K562 (cell line): ENCODE results near the gene KCNN3. TPM values are rescaled to one million over a fixed set of nuclear protein-coding genes. Genes with fewer than 3 reads are reported as not detected.
A peak's percentile ranks its signal among the peaks of the same experiment; 100 is the strongest.

ENCODE experiments used
- ATAC-seq: fragments of 200-7000 bp; cut with Tn5 transposase; 3 replicates; pipeline ENCODE4 v1.9.1; 2020; ENCODE audit warnings: moderate library complexity
- BruUV-seq: library from RNA; stranded (reverse); fragments of 400-500 nt; replicated peaks from 2 replicates; lab custom pipeline; 2021; lab: Mats Ljungman, UMichigan
- CTCF ChIA-PET: fragments of 300-600 bp; formaldehyde crosslinking; extraction: SDS; loops from one replicate; lab custom pipeline; 2021; ENCODE audit warnings: low intra/inter-chr PET ratio; lab: Yijun Ruan, JAX
- POLR2A ChIA-PET: fragments of 300-600, 350-650 bp; sonication (Branson Sonifier 250); formaldehyde crosslinking; extraction: SDS; loops from one replicate; lab custom pipeline; 2021; ENCODE audit warnings: antibody characterized with exemption, inconsistent platforms; lab: Yijun Ruan, JAX
- DNase-seq, 4 experiments: peaks; one replicate each; pipeline versions ENCODE4 v3.0.0 to v3.0.0-alpha.2; 2011 to 2018; ENCODE audit warnings: low spot score in 3 of 4, mixed read lengths in 3 of 4; ENCODE audit errors: extremely low read depth in 1 of 4
- FAIRE-seq: peaks from 2 replicates; lab custom pipeline; 2011; peaks lifted over from hg19 to GRCh38; lab: Jason Lieb, UNC
- H2AFZ ChIP-seq: 2 replicates; pipeline ENCODE4 v1.6.0; 2011; ENCODE audit warnings: low read depth, low read length, control low read depth, inconsistent platforms
- H3K27ac ChIP-seq: fragments of 200-600 bp; 3 replicates; pipeline ENCODE4 v1.8.0; 2011; ENCODE audit warnings: low read depth, mild to moderate bottlenecking, control low read depth, inconsistent platforms, low read length, moderate library complexity, mixed read lengths; ENCODE audit errors: extremely low read depth
- H3K27me3 ChIP-seq, 2 experiments: fragments of 300-600 bp in 1 of 2; 2 replicates in 1 of 2; 3 replicates in 1 of 2; pipeline versions ENCODE4 v1.6.0 to v1.8.0; 2011; ENCODE audit warnings: inconsistent platforms in 2 of 2, low read length in 2 of 2, mild to moderate bottlenecking in 1 of 2, mixed read lengths in 1 of 2, moderate library complexity in 1 of 2; ENCODE audit not compliant: control insufficient read depth in 2 of 2, insufficient read depth in 2 of 2
- H3K36me3 ChIP-seq: fragments of 300-600 bp; 3 replicates; pipeline ENCODE4 v1.8.0; 2011; ENCODE audit warnings: mild to moderate bottlenecking, low read length, inconsistent platforms; ENCODE audit not compliant: control insufficient read depth, insufficient read depth
- H3K4me1 ChIP-seq, 2 experiments: fragments of 200-600 bp in 1 of 2; replicated peaks in 1 of 2; 2 replicates in 1 of 2; 3 replicates in 1 of 2; pipeline versions ENCODE4 v1.5.1 to v1.8.0; 2011; ENCODE audit warnings: inconsistent platforms in 2 of 2, low read length in 2 of 2, mild to moderate bottlenecking in 1 of 2, mixed read lengths in 1 of 2, moderate library complexity in 1 of 2; ENCODE audit not compliant: control insufficient read depth in 2 of 2, insufficient read depth in 2 of 2
- H3K4me2 ChIP-seq: 2 replicates; pipeline ENCODE4 v1.6.1; 2011; ENCODE audit warnings: low read length, control low read depth, inconsistent platforms, mixed read lengths; ENCODE audit not compliant: insufficient read depth
- H3K4me3 ChIP-seq: fragments of 200-600 bp; sonication (generic), shearing (Covaris generic); 2 replicates; pipeline ENCODE4 v1.5.1; 2016; ENCODE audit warnings: control low read depth, inconsistent platforms
- H3K79me2 ChIP-seq: fragments of 200-600 bp; 3 replicates; pipeline ENCODE4 v1.8.0; 2011; ENCODE audit warnings: low read length, inconsistent platforms; ENCODE audit not compliant: control insufficient read depth, insufficient read depth
- H3K9ac ChIP-seq, 2 experiments: 2 replicates each; pipeline versions ENCODE4 v1.6.0 to v1.6.1; 2011; ENCODE audit warnings: low read depth in 2 of 2, low read length in 2 of 2, control low read depth in 1 of 2, inconsistent platforms in 1 of 2, mild to moderate bottlenecking in 1 of 2, mixed read lengths in 1 of 2; ENCODE audit not compliant: insufficient read depth in 1 of 2
- H3K9me1 ChIP-seq: one replicate; pipeline ENCODE4 v1.6.0; 2011; ENCODE audit warnings: inconsistent platforms, mild to moderate bottlenecking, low read length, moderate library complexity; ENCODE audit not compliant: control insufficient read depth, insufficient read depth
- H3K9me3 ChIP-seq: replicated peaks from 2 replicates; pipeline ENCODE4 v1.5.1; 2011; ENCODE audit warnings: low read depth, low read length, inconsistent platforms; ENCODE audit not compliant: control insufficient read depth, insufficient read depth
- H4K20me1 ChIP-seq: replicated peaks from 2 replicates; pipeline ENCODE4 v1.6.1; 2011; ENCODE audit warnings: low read length, inconsistent platforms, mixed read lengths; ENCODE audit not compliant: control insufficient read depth, insufficient read depth
- BACH1 ChIP-seq: fragments of 200-800 bp; sonication (Bioruptor generic); IDR thresholded peaks from 2 replicates; pipeline ENCODE4 v1.6.1; 2016; ENCODE audit warnings: missing genetic modification characterization, missing compliant biosample characterization
- CCAR2 ChIP-seq: fragments of 200-400 bp; formaldehyde crosslinking; IDR thresholded peaks from 2 replicates; pipeline ENCODE4 v1.6.1; 2017; ENCODE audit warnings: mild to moderate bottlenecking, low read depth, low read length
- PTRF ChIP-seq: fragments of 450-650 bp; IDR thresholded peaks from 2 replicates; pipeline ENCODE4 v1.6.1; 2016; ENCODE audit warnings: mild to moderate bottlenecking, missing genetic modification characterization, missing compliant biosample characterization
- SAFB2 ChIP-seq: fragments of 200-400 bp; formaldehyde crosslinking; IDR thresholded peaks from 2 replicates; pipeline ENCODE4 v1.6.1; 2018; ENCODE audit warnings: borderline replicate concordance, low read length, low read depth, moderate library complexity; ENCODE audit not compliant: severe bottlenecking
- SMARCA4 ChIP-seq: fragments of 450-650 bp; IDR thresholded peaks from 2 replicates; pipeline ENCODE4 v1.6.1; 2016
- SMARCC2 ChIP-seq: fragments of 450-650 bp; IDR thresholded peaks from 2 replicates; pipeline ENCODE4 v1.6.1; 2017; ENCODE audit warnings: antibody characterized with exemption, moderate library complexity, mild to moderate bottlenecking, low read depth
- SMC3 ChIP-seq: conservative IDR thresholded peaks from 2 replicates; pipeline ENCODE4 v1.6.1; 2011; ENCODE audit warnings: low read depth, low read length, improper control_type of control experiment; ENCODE audit not compliant: insufficient read depth
- SOX6 ChIP-seq: fragments of 450-650 bp; IDR thresholded peaks from 2 replicates; pipeline ENCODE4 v1.6.1; 2014; ENCODE audit warnings: mild to moderate bottlenecking
- TAF15 ChIP-seq: fragments of 200-400 bp; formaldehyde crosslinking; IDR thresholded peaks from 2 replicates; pipeline ENCODE4 v1.6.1; 2017; ENCODE audit warnings: mild to moderate bottlenecking, low read depth, low read length, moderate library complexity
- TEAD2 ChIP-seq: fragments of 450-650 bp; IDR thresholded peaks from 2 replicates; pipeline ENCODE4 v1.6.1; 2016; ENCODE audit warnings: missing genetic modification characterization, control low read depth, missing compliant biosample characterization
- TSC22D4 ChIP-seq: fragments of 450-650 bp; IDR thresholded peaks from 2 replicates; pipeline ENCODE4 v1.6.1; 2016; ENCODE audit warnings: missing genetic modification characterization, missing biosample characterization, control low read depth
- ZNF24 ChIP-seq: fragments of 450-650 bp; IDR thresholded peaks from 2 replicates; pipeline ENCODE4 v1.6.1; 2016
- ZNF586 ChIP-seq: fragments of 450-650 bp; formaldehyde crosslinking; conservative IDR thresholded peaks from 2 replicates; pipeline ENCODE4 v1.4.0; 2020; ENCODE audit warnings: mild to moderate bottlenecking, moderate library complexity
- ZNF699 ChIP-seq: fragments of 250-450 bp; sonication (Bioruptor Pico); IDR thresholded peaks from 2 replicates; pipeline ENCODE4 v1.8.0; 2021; ENCODE audit warnings: mild to moderate bottlenecking, moderate library complexity; ENCODE audit not compliant: insufficient replicate concordance
- ZNF75A ChIP-seq: fragments of 450-650 bp; formaldehyde crosslinking; IDR thresholded peaks from 2 replicates; pipeline ENCODE4 v1.4.0; 2020; ENCODE audit warnings: mild to moderate bottlenecking
- WGBS: fragments of 100-300 bp; shearing (Covaris generic); methylation state at CpG from one replicate; pipeline ENCODE4 v1.1.6; 2016; ENCODE audit warnings: low coverage, mixed read lengths; ENCODE audit not compliant: insufficient coverage; ENCODE audit errors: missing lambda C conversion rate; 5-methylcytosine and 5-hydroxymethylcytosine counted together
- in situ Hi-C: fragments of 300-500 bp; cut with MboI; formaldehyde crosslinking; loops from 4 replicates; pipeline ENCODE4 v1.15.0; 2018; ENCODE audit warnings: inconsistent platforms, mixed read lengths
- intact Hi-C: fragments of 100-400 bp; cut with micrococcal nuclease; formaldehyde crosslinking; loops from 2 replicates; pipeline ENCODE4 v1.14.2; 2022
- polyA plus RNA-seq, 8 experiments: library from polyadenylated mRNA; depleted of rRNA in 4 of 8; stranded (reverse) in 5 of 8; unstranded in 3 of 8; fragments of >200 nt; fragmentation: Nextera tagmentation in 2 of 8; fragmentation: Illumina TruSeq in 1 of 8; extraction: Ambion mirVana in 2 of 8; extraction: Trizol in 1 of 8; gene quantifications; 2 replicates each; pipeline versions ENCODE4 v1.2.1 to v1.2.3, GENCODE V29; 2011 to 2014; ENCODE audit warnings: inconsistent platforms in 1 of 8, missing spikeins in 1 of 8
- total RNA-seq, 7 experiments: library from RNA; depleted of rRNA in 6 of 7; stranded (reverse); fragments of >200 nt in 6 of 7; fragmentation: Illumina TruSeq in 2 of 7; extraction: Trizol in 2 of 7; gene quantifications; 2 replicates each; pipeline versions ENCODE4 v1.2.1 to v1.2.3, GENCODE V29; 2011 to 2021; ENCODE audit warnings: low replicate concordance in 1 of 7
- TF ChIP-seq, protein P1 (sequence below): sonication (generic); formaldehyde crosslinking; IDR thresholded peaks from 2 replicates; pipeline ENCODE4 v1.8.0; 2022; ENCODE audit warnings: mild to moderate bottlenecking, missing genetic modification reagents
- TF ChIP-seq, protein P2 (sequence below): fragments of 450-650 bp; formaldehyde crosslinking; conservative IDR thresholded peaks from 2 replicates; pipeline ENCODE4 v1.4.0; 2022; ENCODE audit warnings: mild to moderate bottlenecking, missing genetic modification characterization
- TF ChIP-seq, protein P3 (sequence below): sonication (generic); formaldehyde crosslinking; IDR thresholded peaks from 2 replicates; pipeline ENCODE4 v1.8.0; 2022; ENCODE audit warnings: missing genetic modification reagents, mild to moderate bottlenecking, moderate library complexity, borderline replicate concordance

The KCNN3 gene
- total and polyA plus RNA-seq, 9 of the 15 experiments (the other 6 are each of a cell fraction or from before 2014, with no cell fraction given) = 0.02 to 0.03 TPM; not detected in 7

DNA sequence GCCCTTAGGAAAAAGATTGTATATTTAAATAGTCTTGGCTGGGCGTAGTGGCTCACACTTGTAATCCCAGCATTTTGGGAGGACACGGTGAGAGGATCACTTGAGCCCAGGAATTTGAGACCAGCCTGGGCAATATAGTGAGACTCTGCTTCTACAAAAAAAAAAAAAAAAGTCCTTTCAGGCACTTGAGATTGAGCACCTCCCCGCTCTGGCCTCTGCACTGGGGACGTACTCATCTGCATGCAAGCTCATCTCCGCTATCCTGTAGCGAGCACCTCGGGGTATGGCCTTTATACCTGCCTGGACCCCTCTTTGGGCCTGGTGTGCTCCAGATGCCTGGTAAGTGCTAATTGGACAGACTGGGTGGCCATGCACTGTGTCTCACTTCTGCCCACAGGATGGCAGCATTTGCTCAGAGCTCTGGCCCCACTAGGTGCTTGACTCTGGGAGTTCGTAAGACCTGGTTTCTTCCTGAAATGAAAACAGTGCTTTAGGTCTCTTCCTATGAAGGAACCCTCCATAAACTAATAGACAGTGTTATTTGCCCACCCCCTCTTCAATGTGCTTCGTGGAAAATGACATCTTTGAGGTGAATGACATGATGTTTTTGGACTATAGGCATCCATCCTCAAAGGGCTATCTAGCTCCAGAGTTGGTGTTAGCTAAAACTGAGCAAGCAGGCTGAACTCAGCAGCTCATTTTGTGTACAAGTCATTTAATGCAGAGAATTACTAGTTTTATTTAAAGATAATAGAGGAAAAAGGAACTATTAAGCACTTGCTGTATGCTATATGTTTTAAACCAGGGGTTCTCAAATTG lies 200.4 kb downstream of the KCNN3 start:
- no TSS peak for BruUV-seq
- Histone ChIP-seq H3K9me1 (no peaks in the 10 kb centered on the region), H3K9ac (0 out of 4 replicates have a peak overlapping the region, but pooled peaks of 1 of the 2 experiments have one; percentile 50), H3K9me3 (no peaks in the 10 kb centered on the region), H4K20me1 (no peaks in the 10 kb centered on the region), H3K79me2 (no peaks in the 10 kb centered on the region), H3K27me3 (peaks cover 0 to 7% of the 10 kb centered on the region in 2 experiments; a peak in 1 of 5 replicates), H3K4me2 (no peak overlapping the region), H3K4me1 (no peaks in the 10 kb centered on the region; a peak in 1 of 5 replicates), H3K4me3 (no peak overlapping the region), H3K27ac (no peak overlapping the region), H3K36me3 (no peaks in the 10 kb centered on the region), H2AFZ (0 out of 2 replicates have a peak overlapping the region, but pooled peaks have one; percentile 34)
- POLR2A ChIA-PET = interaction anchor here (0.6 to 1.4 kb wide), 4 partner anchors 13 to 283 kb away, joined by 3 read pairs; no protein-coding TSS in a partner anchor
- peak; percentile 89 for FAIRE-seq
- intact Hi-C loops = loop anchor here (1.0 to 5.0 kb wide), 4 partner anchors 78 to 393 kb away; partner anchors contain the start of gene EFNA4
- ATAC-seq = peak; percentile 100
- in situ Hi-C loops = no loop called here
- CTCF ChIA-PET = interaction anchor here (0.6 to 2.1 kb wide), 7 partner anchors 88 to 415 kb away, joined by 3 to 27 read pairs (median 4); no protein-coding TSS in a partner anchor
- DNase-seq = peak; percentile 60 to 77 (median 68)
- WGBS = 8% methylated on average over 9 of the region's 9 CpGs
- TF ChIP-seq SMARCC2 (no peak), SAFB2 (no peak), ZNF24 (no peak), SOX6 (no peak), SMARCA4 (no peak), ZNF75A (no peak), TAF15 (no peak), CCAR2 (no peak), ZNF699 (CRISPR knock-in tag) (no peak), TEAD2 (tag) (no peak), PTRF (tag) (no peak), BACH1 (tag) (no peak), TSC22D4 (tag) (no peak), SMC3 (peak; percentile 93), ZNF586 (CRISPR knock-in tag) (no peak)
- TF ChIP-seq, protein P1, sequence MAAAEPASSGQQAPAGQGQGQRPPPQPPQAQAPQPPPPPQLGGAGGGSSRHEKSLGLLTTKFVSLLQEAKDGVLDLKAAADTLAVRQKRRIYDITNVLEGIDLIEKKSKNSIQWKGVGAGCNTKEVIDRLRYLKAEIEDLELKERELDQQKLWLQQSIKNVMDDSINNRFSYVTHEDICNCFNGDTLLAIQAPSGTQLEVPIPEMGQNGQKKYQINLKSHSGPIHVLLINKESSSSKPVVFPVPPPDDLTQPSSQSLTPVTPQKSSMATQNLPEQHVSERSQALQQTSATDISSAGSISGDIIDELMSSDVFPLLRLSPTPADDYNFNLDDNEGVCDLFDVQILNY = no peak
- TF ChIP-seq, protein P2, sequence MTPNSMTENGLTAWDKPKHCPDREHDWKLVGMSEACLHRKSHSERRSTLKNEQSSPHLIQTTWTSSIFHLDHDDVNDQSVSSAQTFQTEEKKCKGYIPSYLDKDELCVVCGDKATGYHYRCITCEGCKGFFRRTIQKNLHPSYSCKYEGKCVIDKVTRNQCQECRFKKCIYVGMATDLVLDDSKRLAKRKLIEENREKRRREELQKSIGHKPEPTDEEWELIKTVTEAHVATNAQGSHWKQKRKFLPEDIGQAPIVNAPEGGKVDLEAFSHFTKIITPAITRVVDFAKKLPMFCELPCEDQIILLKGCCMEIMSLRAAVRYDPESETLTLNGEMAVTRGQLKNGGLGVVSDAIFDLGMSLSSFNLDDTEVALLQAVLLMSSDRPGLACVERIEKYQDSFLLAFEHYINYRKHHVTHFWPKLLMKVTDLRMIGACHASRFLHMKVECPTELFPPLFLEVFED (CRISPR knock-in tag) = no peak
- TF ChIP-seq, protein P3, sequence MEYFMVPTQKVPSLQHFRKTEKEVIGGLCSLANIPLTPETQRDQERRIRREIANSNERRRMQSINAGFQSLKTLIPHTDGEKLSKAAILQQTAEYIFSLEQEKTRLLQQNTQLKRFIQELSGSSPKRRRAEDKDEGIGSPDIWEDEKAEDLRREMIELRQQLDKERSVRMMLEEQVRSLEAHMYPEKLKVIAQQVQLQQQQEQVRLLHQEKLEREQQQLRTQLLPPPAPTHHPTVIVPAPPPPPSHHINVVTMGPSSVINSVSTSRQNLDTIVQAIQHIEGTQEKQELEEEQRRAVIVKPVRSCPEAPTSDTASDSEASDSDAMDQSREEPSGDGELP (CRISPR knock-in tag) = peak; percentile 45; the same call in 1 of the 2 replicates
